CD4-positive, alpha-beta T cell (primary cell): ENCODE measurements around the gene ZNF701. TPM values are rescaled to one million over a fixed set of nuclear protein-coding genes. Genes with fewer than 3 reads are reported as not detected.
A peak's percentile ranks its signal among the peaks of the same experiment; 100 is the strongest.

ENCODE experiments used
- ATAC-seq: fragments of 200-7000 bp; cut with Tn5 transposase; one replicate; pipeline ENCODE4 v1.10.0; 2022; ENCODE audit warnings: mild to moderate bottlenecking; ENCODE audit not compliant: poor library complexity
- CTCF ChIA-PET: fragments of 350-600 bp; sonication (Branson Sonifier 250); formaldehyde crosslinking; loops from one replicate; lab custom pipeline; 2021; ENCODE audit warnings: antibody characterized with exemption, inconsistent platforms; lab: Charles Lee
- POLR2A ChIA-PET: fragments of 350-600 bp; sonication (Branson Sonifier 250); formaldehyde crosslinking; loops from one replicate; lab custom pipeline; 2021; ENCODE audit warnings: antibody characterized with exemption, inconsistent platforms; lab: Charles Lee
- DNase-seq, 14 experiments: peaks; one replicate each; pipeline ENCODE4 v3.0.0-alpha.2; 2013 to 2020; ENCODE audit warnings: mixed read lengths in 2 of 14
- H3K27ac ChIP-seq, 2 donors: one replicate each; pipeline versions ENCODE4 v1.5.1 to v1.7.0; 2013; ENCODE audit warnings: low read length in 2 of 2, low read depth in 1 of 2, mild to moderate bottlenecking in 1 of 2
- H3K27me3 ChIP-seq, 2 experiments: 1 replicate in 1 of 2; 2 replicates in 1 of 2; pipeline versions ENCODE4 v1.6.1 to v1.7.0; 2013; ENCODE audit warnings: low read length in 2 of 2, control low read depth in 1 of 2, mild to moderate bottlenecking in 1 of 2, moderate library complexity in 1 of 2; ENCODE audit not compliant: insufficient read depth in 2 of 2, control insufficient read depth in 1 of 2
- H3K36me3 ChIP-seq: one replicate; pipeline ENCODE4 v1.6.1; 2013; ENCODE audit warnings: low read length, control low read depth; ENCODE audit not compliant: insufficient read depth
- H3K4me1 ChIP-seq: one replicate; pipeline ENCODE4 v1.6.1; 2013; ENCODE audit warnings: low read length, control low read depth; ENCODE audit not compliant: insufficient read depth
- H3K4me3 ChIP-seq: one replicate; pipeline ENCODE4 v1.5.1; 2013; ENCODE audit warnings: mild to moderate bottlenecking, low read length, moderate library complexity
- H3K9me3 ChIP-seq, 2 experiments: 1 replicate in 1 of 2; 2 replicates in 1 of 2; pipeline versions ENCODE4 v1.6.1 to v1.7.0; 2013; ENCODE audit warnings: low read length in 2 of 2, mild to moderate bottlenecking in 2 of 2, control low read depth in 1 of 2, moderate library complexity in 1 of 2; ENCODE audit not compliant: control insufficient read depth in 1 of 2, insufficient read depth in 1 of 2
- H3K27ac Mint-ChIP-seq: one replicate; pipeline ENCODE4 v1.8.0; 2020; ENCODE audit warnings: mixed read lengths
- H3K27me3 Mint-ChIP-seq: one replicate; pipeline ENCODE4 v1.8.0; 2021; ENCODE audit warnings: mixed read lengths
- H3K36me3 Mint-ChIP-seq: one replicate; pipeline ENCODE4 v1.8.0; 2021; ENCODE audit warnings: low read depth, mixed read lengths
- H3K4me1 Mint-ChIP-seq: one replicate; pipeline ENCODE4 v1.8.0; 2021; ENCODE audit warnings: low read depth, mixed read lengths
- H3K4me3 Mint-ChIP-seq: one replicate; pipeline ENCODE4 v1.8.0; 2020; ENCODE audit warnings: mild to moderate bottlenecking, mixed read lengths
- H3K9me3 Mint-ChIP-seq: one replicate; pipeline ENCODE4 v1.8.0; 2020; ENCODE audit warnings: mixed read lengths
- CTCF ChIP-seq: fragments of 200-600 bp; IDR thresholded peaks from one replicate; pipeline ENCODE4 v1.8.0; 2022; ENCODE audit warnings: antibody characterized with exemption, mild to moderate bottlenecking
- intact Hi-C, 2 experiments: fragments of 100-400 bp; cut with DNase I in 1 of 2; cut with micrococcal nuclease in 1 of 2; formaldehyde crosslinking; loops; one replicate each; pipeline versions ENCODE4 v1.15.1 to v1.9.0; 2023 to 2025; cut with DNase I, micrococcal nuclease
- total RNA-seq, 174 experiments: library from RNA in 2 of 174; stranded (reverse) in 2 of 174; gene quantifications; one replicate each; pipeline ENCODE4 v1.2.3 and lab custom pipeline; 2021 to 2026

Gene ZNF701
- total RNA-seq, 2 experiments from 2014 or later: 7.9 to 8.2 TPM

DNA sequence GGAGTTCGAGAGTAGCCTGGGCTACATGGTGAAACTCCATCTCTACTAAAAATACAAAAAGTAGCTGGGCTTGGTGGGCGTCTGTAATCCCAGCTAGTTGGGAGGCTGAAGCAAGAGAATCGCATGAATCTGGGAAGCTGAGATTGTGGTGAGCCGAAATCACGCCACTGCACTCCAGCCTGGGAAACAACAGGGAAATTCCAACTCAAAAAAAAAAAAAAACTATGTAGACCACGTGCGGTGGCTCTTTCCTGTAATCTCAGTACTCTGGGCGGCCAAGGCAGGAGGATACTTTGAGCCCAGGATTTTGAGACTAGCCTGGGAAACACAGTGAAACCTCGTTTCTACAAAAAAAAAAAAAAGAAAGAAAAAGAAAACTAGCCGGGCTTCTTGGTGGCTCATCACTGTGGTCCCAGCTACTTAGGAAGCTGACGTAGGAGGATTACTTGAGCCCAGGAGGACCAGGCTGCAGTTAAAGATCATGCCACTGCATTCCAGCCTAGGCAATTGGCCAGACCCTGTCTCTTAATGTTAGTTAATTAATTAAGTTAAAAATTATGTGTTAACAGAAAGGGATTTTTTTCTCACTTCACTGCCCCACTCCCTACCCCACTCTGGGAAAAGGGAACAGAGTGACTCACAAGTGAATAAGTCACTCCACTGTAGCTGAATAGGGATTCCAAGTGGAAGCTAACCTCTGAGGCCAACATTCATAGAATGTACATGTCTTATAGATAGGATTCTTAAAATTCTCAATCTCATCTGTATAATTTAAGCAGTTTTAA, 65.9 kb downstream of the ZNF701 start:
- Histone ChIP-seq H3K27ac (no peak overlapping the region), H3K27me3 (no peaks in the 10 kb centered on the region), H3K9me3 (peaks cover 0 to 16% of the 10 kb centered on the region in 2 experiments), H3K36me3 (peaks cover 6% of the 10 kb centered on the region), H3K4me3 (no peak overlapping the region), H3K4me1 (peaks cover 21% of the 10 kb centered on the region)
- Mint-ChIP-seq H3K36me3 (peaks cover 41% of the 10 kb centered on the region), H3K27ac (peak overlapping the region; percentile 93), H3K9me3 (no peaks in the 10 kb centered on the region), H3K4me3 (peak overlapping the region; percentile 92), H3K27me3 (no peaks in the 10 kb centered on the region), H3K4me1 (peaks cover 54% of the 10 kb centered on the region)
- TF ChIP-seq CTCF: no peak
- ChIA-PET POLR2A (no interaction called here), CTCF (no interaction called here)
- DNase-seq (no peak), ATAC-seq (no peak)
- intact Hi-C loops: loop anchor here in 1 of 2 experiments (2.0 to 5.0 kb wide), 5 partner anchors 35 to 367 kb away; partner anchors contain the start of genes ZNF528, ZNF611, ZNF766 and ZNF808

Other genes with a start within 250 kb of the ZNF701 start
- gene ZNF610, start 234.0 kb upstream of the ZNF701 start, total RNA-seq: under 1 TPM; 0.52 to 0.53 TPM
- 10 to 100 TPM; 27.6 to 33.8 TPM for gene ZNF880, start 200.4 kb upstream of the ZNF701 start, total RNA-seq
- 10 to 100 TPM; 16.3 to 16.9 TPM for gene ZNF528, start 172.4 kb upstream of the ZNF701 start, total RNA-seq
- gene ZNF534, start 141.1 kb upstream of the ZNF701 start, total RNA-seq: not detected
- 1 to 10 TPM; 1.6 TPM for gene ZNF578, start 116.7 kb upstream of the ZNF701 start, total RNA-seq
- 10 to 100 TPM; 13.4 to 15.3 TPM for gene ZNF808, start 42.6 kb upstream of the ZNF701 start, total RNA-seq
- gene ZNF83, start 68.1 kb downstream of the ZNF701 start, total RNA-seq: 10 to 100 TPM; 58.7 to 60.2 TPM
- gene ZNF611, start 164.8 kb downstream of the ZNF701 start, total RNA-seq: 10 to 100 TPM; 14.6 to 15.5 TPM
- 10 to 100 TPM; 11.2 to 13.4 TPM for gene ZNF600, start 216.5 kb downstream of the ZNF701 start, total RNA-seq